Measurements from ENCODE around the gene FSTL4. TPM values are rescaled to one million over a fixed set of nuclear protein-coding genes. Genes with fewer than 3 reads are reported as not detected.

FSTL4 gene
- total and polyA plus RNA-seq, 4 donors = 0.08 to 1.4 (median 0.31) TPM

- ATAC-seq (ENCODE audit: insufficient read depth, low FRiP score) (no peak), DNase-seq (no peak)
- Histone ChIP-seq H3K27ac (ENCODE audit: low read depth in 1 of 2, low read length in 1 of 2) (no peak overlapping the region), H3K9ac (ENCODE audit: insufficient read depth in 1 of 2, low read length in 2 of 2) (no peak overlapping the region), H3K4me3 (no peak overlapping the region), H3K9me3 (ENCODE audit: control insufficient read depth in 4 of 4, insufficient read depth in 3 of 4, low read length in 3 of 4) (no peaks in the 10 kb centered on the region), H3K27me3 (ENCODE audit: control insufficient read depth in 3 of 3, insufficient read depth in 3 of 3, low read length in 2 of 3) (no peaks in the 10 kb centered on the region), H3K36me3 (ENCODE audit: control insufficient read depth in 4 of 4, insufficient read depth in 4 of 4, low read length in 4 of 4) (no peaks in the 10 kb centered on the region), H3K4me1 (ENCODE audit: control insufficient read depth in 5 of 5, insufficient read depth in 5 of 5, low read length in 5 of 5) (peaks cover 0 to 5% (median 0%) of the 10 kb centered on the region in 5 donors)
- TF ChIP-seq CTCF (IDR thresholded peaks at IDR 0.05; ENCODE audit: control extremely low read depth, extremely low read depth) = no peak
- 73 to 84% methylated on average over 6 of the region's 6 CpGs for WGBS, 2 donors
Observed at GRCh38 chr5:133340002-133340755, 272.2 kb downstream of the FSTL4 start.

GRCh38 chr5:133338504-133339355 is 273.6 kb downstream of the FSTL4 start:
- Histone ChIP-seq H3K9ac (ENCODE audit: insufficient read depth in 1 of 2, low read length in 2 of 2) (no peak overlapping the region), H3K27ac (ENCODE audit: low read depth in 1 of 2, low read length in 1 of 2) (no peak overlapping the region), H3K36me3 (ENCODE audit: control insufficient read depth in 4 of 4, insufficient read depth in 4 of 4, low read length in 4 of 4) (no peaks in the 10 kb centered on the region), H3K4me3 (no peak overlapping the region), H3K4me1 (ENCODE audit: control insufficient read depth in 5 of 5, insufficient read depth in 5 of 5, low read length in 5 of 5) (peaks cover 0 to 5% (median 0%) of the 10 kb centered on the region in 5 donors), H3K27me3 (ENCODE audit: control insufficient read depth in 3 of 3, insufficient read depth in 3 of 3, low read length in 2 of 3) (no peaks in the 10 kb centered on the region), H3K9me3 (ENCODE audit: control insufficient read depth in 4 of 4, insufficient read depth in 3 of 4, low read length in 3 of 4) (no peaks in the 10 kb centered on the region)
- 94% methylated on average over 15 of the region's 15 CpGs for WGBS, 2 donors
- ATAC-seq (ENCODE audit: insufficient read depth, low FRiP score) = no peak
- DNase-seq = no peak
- TF ChIP-seq CTCF (IDR thresholded peaks at IDR 0.05; ENCODE audit: control extremely low read depth, extremely low read depth) = no peak

- Histone ChIP-seq H3K27ac (ENCODE audit: low read depth in 1 of 2, low read length in 1 of 2) (no peak overlapping the region), H3K9ac (ENCODE audit: insufficient read depth in 1 of 2, low read length in 2 of 2) (no peak overlapping the region), H3K36me3 (ENCODE audit: control insufficient read depth in 4 of 4, insufficient read depth in 4 of 4, low read length in 4 of 4) (no peaks in the 10 kb centered on the region), H3K9me3 (ENCODE audit: control insufficient read depth in 4 of 4, insufficient read depth in 3 of 4, low read length in 3 of 4) (no peaks in the 10 kb centered on the region), H3K4me1 (ENCODE audit: control insufficient read depth in 5 of 5, insufficient read depth in 5 of 5, low read length in 5 of 5) (peaks cover 0 to 5% (median 0%) of the 10 kb centered on the region in 5 donors), H3K27me3 (ENCODE audit: control insufficient read depth in 3 of 3, insufficient read depth in 3 of 3, low read length in 2 of 3) (peaks cover 0 to 3% (median 0%) of the 10 kb centered on the region in 3 donors), H3K4me3 (no peak overlapping the region)
- no peak for TF ChIP-seq CTCF (IDR thresholded peaks at IDR 0.05; ENCODE audit: control extremely low read depth, extremely low read depth)
- ATAC-seq (ENCODE audit: insufficient read depth, low FRiP score) = no peak
- WGBS, 2 donors = 95 to 97% methylated on average over 9 of the region's 9 CpGs
- no peak for DNase-seq
Observed at GRCh38 chr5:133337795-133338445, 274.4 kb downstream of the FSTL4 start.
